ENCODE results near the gene FASTKD3. TPM values are rescaled to one million over a fixed set of nuclear protein-coding genes. Genes with fewer than 3 reads are reported as not detected.

The FASTKD3 gene
- total RNA-seq, 1 experiment from 2014 or later, result 20.6 TPM

DNA sequence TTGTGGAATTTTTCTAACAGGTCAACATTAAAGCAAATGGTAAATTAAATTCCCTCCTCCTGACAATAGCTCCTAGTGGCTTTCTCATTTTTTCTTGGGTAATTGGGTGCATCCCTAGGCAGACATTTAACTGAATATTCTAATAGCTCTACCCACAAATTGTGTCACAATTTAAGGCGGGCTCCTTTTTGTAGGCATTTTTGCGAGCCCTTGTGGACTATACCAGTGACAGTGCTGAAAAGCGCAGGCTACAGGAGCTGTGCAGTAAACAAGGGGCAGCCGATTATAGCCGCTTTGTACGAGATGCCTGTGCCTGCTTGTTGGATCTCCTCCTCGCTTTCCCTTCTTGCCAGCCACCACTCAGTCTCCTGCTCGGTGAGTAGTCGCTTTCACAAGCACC is 20.1 kb upstream of the FASTKD3 start:
- no peak overlapping the region for H3K4me2 ChIP-seq
- no peaks in the 10 kb centered on the region for H3K27me3 ChIP-seq (ENCODE audit: insufficient read depth, low read depth)
- H3K4me3 ChIP-seq, result no peak overlapping the region
- ChIA-PET CTCF (no interaction called here), POLR2A (ENCODE audit: unreplicated experiment) (no interaction called here)
- H4K20me1 ChIP-seq (ENCODE audit: insufficient read depth), result peaks cover 11% of the 10 kb centered on the region
- no TSS peak for BruUV-seq (replicated peaks)
- H3K9me2 ChIP-seq (ENCODE audit: insufficient read depth), result no peaks in the 10 kb centered on the region
- no peak for DNase-seq
- no peak for TF ChIP-seq EZH2 (IDR thresholded peaks at IDR 0.05; ENCODE audit: low read depth)
- TF ChIP-seq, protein P1, sequence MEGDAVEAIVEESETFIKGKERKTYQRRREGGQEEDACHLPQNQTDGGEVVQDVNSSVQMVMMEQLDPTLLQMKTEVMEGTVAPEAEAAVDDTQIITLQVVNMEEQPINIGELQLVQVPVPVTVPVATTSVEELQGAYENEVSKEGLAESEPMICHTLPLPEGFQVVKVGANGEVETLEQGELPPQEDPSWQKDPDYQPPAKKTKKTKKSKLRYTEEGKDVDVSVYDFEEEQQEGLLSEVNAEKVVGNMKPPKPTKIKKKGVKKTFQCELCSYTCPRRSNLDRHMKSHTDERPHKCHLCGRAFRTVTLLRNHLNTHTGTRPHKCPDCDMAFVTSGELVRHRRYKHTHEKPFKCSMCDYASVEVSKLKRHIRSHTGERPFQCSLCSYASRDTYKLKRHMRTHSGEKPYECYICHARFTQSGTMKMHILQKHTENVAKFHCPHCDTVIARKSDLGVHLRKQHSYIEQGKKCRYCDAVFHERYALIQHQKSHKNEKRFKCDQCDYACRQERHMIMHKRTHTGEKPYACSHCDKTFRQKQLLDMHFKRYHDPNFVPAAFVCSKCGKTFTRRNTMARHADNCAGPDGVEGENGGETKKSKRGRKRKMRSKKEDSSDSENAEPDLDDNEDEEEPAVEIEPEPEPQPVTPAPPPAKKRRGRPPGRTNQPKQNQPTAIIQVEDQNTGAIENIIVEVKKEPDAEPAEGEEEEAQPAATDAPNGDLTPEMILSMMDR (conservative IDR thresholded peaks at IDR 0.05), result no peak
- H3K79me2 ChIP-seq (ENCODE audit: low read depth), result no peaks in the 10 kb centered on the region
- H3K9me3 ChIP-seq (ENCODE audit: insufficient read depth, low read depth), result no peaks in the 10 kb centered on the region
- H3K27ac ChIP-seq, result no peak overlapping the region
- peaks cover 11% of the 10 kb centered on the region; the same call in 1 of the 2 replicates for H3F3A ChIP-seq (ENCODE audit: insufficient read depth, low read depth)
- intact Hi-C loops (cut with micrococcal nuclease; ENCODE audit: unreplicated experiment), result loop anchor here (5.0 kb wide), 1 partner anchor 1318 kb away; no protein-coding TSS in a partner anchor
- no peak overlapping the region for H2AFZ ChIP-seq
- H3K4me1 ChIP-seq (replicated peaks; ENCODE audit: insufficient read depth), result no peaks in the 10 kb centered on the region
- peaks cover 25% of the 10 kb centered on the region; the same call in 1 of the 2 replicates for H3K36me3 ChIP-seq (ENCODE audit: low read depth)

DNA sequence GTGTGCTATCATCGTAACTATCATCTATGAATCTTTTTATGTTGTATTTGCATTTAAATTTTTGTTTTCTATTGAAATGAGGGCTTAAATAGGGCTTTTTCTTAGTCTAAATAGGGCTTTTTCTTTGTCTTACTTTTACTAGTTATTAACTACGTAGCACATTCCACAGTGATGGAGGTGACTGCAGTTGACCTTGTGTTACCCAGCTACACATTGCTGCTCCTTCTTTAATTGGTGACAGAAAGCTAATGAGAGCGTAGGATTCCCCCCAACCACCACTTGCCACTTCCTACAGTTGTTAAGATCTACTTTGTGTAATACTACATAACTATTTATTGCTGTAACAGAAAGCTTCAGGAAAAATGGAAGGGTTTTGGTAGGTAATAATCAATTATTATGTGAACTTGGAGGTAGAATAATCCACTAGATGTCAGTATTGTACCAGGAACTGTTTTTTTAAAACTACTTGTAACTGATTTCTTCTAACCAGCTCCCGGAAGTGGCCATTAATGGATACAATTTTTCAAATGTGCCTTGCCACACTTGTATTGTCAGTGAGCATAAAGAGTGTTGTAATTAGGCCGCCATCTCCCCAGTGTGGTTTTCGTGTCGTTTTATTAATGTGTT is 18.1 kb upstream of the FASTKD3 start:
- CTCF ChIA-PET, result interaction anchor here (0.5 to 1.0 kb wide), 4 partner anchors 13 to 888 kb away, joined by 3 read pairs; no protein-coding TSS in a partner anchor
- BruUV-seq (replicated peaks), result no TSS peak
- H3K9me3 ChIP-seq (ENCODE audit: insufficient read depth, low read depth), result no peaks in the 10 kb centered on the region
- no peaks in the 10 kb centered on the region for H3K4me1 ChIP-seq (replicated peaks; ENCODE audit: insufficient read depth)
- intact Hi-C loops (cut with micrococcal nuclease; ENCODE audit: unreplicated experiment), result loop anchor here (5.0 kb wide), 1 partner anchor 1320 kb away; no protein-coding TSS in a partner anchor
- no peaks in the 10 kb centered on the region for H3K27me3 ChIP-seq (ENCODE audit: insufficient read depth, low read depth)
- H3K4me2 ChIP-seq, result no peak overlapping the region
- POLR2A ChIA-PET (ENCODE audit: unreplicated experiment), result no interaction called here
- DNase-seq, result peak in 1 of 2 experiments; percentile 53
- no peak overlapping the region for H3K27ac ChIP-seq
- H2AFZ ChIP-seq, result no peak overlapping the region
- H3K4me3 ChIP-seq, result no peak overlapping the region
- peaks cover 11% of the 10 kb centered on the region for H4K20me1 ChIP-seq (ENCODE audit: insufficient read depth)
- peaks cover 11% of the 10 kb centered on the region; the same call in 1 of the 2 replicates for H3F3A ChIP-seq (ENCODE audit: insufficient read depth, low read depth)
- no peak for TF ChIP-seq EZH2 (IDR thresholded peaks at IDR 0.05; ENCODE audit: low read depth)
- TF ChIP-seq, protein P1 (conservative IDR thresholded peaks at IDR 0.05), result peak; percentile 74
- H3K79me2 ChIP-seq (ENCODE audit: low read depth), result no peaks in the 10 kb centered on the region
- H3K9me2 ChIP-seq (ENCODE audit: insufficient read depth), result no peaks in the 10 kb centered on the region
- H3K36me3 ChIP-seq (ENCODE audit: low read depth), result peaks cover 34% of the 10 kb centered on the region; the same call in 1 of the 2 replicates

DNA sequence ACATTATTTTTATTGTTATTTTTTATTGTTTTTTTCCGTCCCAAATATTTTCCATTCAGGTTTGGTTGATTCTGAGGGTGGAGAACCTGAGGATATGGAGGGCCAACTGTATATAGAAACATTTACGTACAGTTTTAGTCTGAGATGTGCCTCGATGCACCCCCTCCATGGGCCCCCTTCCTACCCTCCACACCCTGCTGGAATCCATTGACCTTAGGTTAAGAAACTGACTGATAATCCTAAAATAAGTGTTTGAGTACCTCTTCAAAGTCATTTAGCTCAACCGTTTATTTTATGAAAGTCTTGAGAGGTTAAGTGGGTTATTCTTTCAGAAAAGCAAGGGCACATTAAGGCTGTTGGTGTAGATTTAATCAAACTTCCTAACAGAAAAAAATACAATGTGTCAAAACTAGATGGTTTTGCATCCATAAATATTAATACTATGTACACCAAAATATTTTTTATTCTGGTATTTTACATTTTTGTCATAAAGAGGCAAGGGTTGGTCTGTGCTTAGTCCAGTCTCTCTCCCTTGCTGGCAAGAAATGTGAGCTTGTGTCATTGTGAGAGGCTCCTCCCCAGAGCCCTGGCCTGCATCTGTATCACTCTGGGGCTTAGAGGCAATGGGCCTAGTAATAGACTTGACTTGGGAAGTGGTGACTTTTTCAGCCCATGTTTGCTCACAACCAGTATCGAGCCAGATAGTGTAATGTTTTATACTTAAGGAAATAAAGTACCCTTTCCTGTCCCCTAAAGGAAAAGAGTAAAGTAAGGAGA is 15.8 kb upstream of the FASTKD3 start:
- DNase-seq, result no peak
- Histone ChIP-seq H3K27ac (no peak overlapping the region), H2AFZ (no peak overlapping the region), H3K27me3 (ENCODE audit: insufficient read depth, low read depth) (no peaks in the 10 kb centered on the region), H3K36me3 (ENCODE audit: low read depth) (peaks cover 34% of the 10 kb centered on the region), H3F3A (ENCODE audit: insufficient read depth, low read depth) (peaks cover 11% of the 10 kb centered on the region; the same call in 1 of the 2 replicates), H3K4me2 (no peak overlapping the region), H4K20me1 (ENCODE audit: insufficient read depth) (peaks cover 11% of the 10 kb centered on the region), H3K4me1 (replicated peaks; ENCODE audit: insufficient read depth) (no peaks in the 10 kb centered on the region), H3K4me3 (no peak overlapping the region), H3K79me2 (ENCODE audit: low read depth) (no peaks in the 10 kb centered on the region), H3K9me3 (ENCODE audit: insufficient read depth, low read depth) (no peaks in the 10 kb centered on the region), H3K9me2 (ENCODE audit: insufficient read depth) (no peaks in the 10 kb centered on the region)
- intact Hi-C loops (cut with micrococcal nuclease; ENCODE audit: unreplicated experiment), result loop anchor here (5.0 kb wide), 1 partner anchor 1323 kb away; no protein-coding TSS in a partner anchor
- no peak for TF ChIP-seq EZH2 (IDR thresholded peaks at IDR 0.05; ENCODE audit: low read depth)
- TF ChIP-seq, protein P1 (conservative IDR thresholded peaks at IDR 0.05), result no peak; the same call in 1 of the 2 replicates
- ChIA-PET CTCF (no interaction called here), POLR2A (ENCODE audit: unreplicated experiment) (no interaction called here)
- BruUV-seq (replicated peaks), result no TSS peak

Measured in PC-9 (cell line).